HG03095 (cell line): ENCODE data around the gene SCAMP2.
"Not testable (repeated sequence)": the region's sequence is repeated elsewhere in the genome, so short reads cannot be mapped to it uniquely, and the experiment has no call there.

Experiments
- ATAC-seq: cut with Tn5 transposase; IDR thresholded peaks from one replicate; pipeline ENCODE4 v1.9.1; 2021; ENCODE audit warnings: moderate library complexity; ENCODE audit not compliant: unreplicated experiment

SCAMP2 gene

DNA sequence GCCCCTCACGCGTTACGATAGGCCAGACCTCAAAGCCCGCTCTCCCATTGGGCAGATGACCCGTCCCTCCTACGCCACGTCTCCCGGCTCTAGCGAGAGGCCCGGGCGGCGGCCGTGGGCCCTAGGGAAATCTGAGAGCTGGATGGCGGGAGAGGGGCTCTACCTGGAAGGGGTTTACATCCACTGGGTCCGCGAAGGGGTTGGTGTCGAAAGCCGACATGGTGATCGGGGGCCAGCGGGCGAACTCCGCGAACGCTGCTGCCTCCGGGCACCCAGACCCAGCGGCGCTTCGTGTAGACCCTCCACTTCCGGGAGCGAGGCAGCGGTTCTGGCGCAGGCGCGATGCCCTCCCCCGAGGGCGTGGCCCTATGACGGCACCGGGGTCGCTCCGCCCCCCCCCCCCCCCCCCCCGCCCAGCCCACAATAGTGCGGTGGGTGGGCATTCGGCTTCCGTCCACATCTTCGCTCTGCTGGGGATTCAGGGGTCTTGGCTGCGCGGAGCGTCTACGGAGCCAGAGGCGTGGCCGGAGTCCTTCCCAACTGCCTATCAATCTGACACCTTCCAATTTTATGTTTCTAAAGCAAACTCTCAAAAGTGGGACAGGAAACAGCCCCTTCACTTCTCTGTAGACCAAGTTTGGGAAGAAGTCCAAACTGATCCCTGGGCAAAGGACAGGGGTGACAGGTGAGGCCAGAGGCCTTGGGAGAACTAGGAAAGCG lies at the start of gene SCAMP2:
Gene SCAMP2 (minus strand): TSS at position 330 of the 720 bp plus-strand sequence. CDS start 110 bp downstream, at position 220.
- ATAC-seq, result peak; percentile 63

DNA sequence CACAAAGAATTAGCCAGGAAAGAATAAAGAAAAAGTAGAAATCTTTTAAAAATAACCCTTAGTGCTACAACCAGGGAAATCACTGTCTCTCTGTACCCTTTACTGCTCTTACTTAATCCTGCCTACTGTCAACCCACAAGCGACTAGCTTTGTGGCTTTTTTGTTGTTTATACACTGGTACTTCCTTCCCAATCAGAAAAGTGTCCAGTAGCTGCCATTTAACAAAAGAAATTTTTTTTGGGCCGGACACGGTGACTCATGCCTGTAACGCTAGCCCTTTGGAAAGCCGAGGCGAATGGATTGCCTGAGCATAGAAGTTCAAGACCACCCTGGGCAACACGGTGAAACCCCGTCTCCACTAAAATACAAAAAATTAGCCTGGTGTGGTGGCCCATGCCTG lies 47.3 kb upstream of the SCAMP2 start:
- no peak for ATAC-seq

GRCh38 chr15:74917676-74918075 lies 44.5 kb upstream of the SCAMP2 start:
- no peak for ATAC-seq

GRCh38 chr15:74913799-74914198 lies 40.6 kb upstream of the SCAMP2 start:
- not testable (repeated sequence) for ATAC-seq

DNA sequence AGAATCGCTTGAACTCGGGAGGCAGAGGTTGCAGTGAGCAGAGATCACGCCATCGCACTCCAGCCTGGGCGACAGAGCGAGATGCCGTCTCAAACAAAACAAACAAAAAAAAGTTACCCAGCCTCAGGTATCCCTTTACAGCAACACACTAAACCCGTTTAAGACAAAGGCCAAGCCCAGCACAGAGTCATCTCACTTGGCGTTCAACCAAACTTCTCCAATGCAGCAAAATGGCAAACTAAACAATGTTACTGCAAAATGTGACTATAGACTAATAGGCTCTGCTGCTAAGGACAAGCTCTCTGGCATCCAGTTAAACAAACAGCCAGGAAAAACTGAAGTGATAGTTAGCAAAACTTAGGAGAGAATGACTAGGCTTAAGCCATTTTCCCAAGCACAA lies 39.9 kb upstream of the SCAMP2 start:
- no peak for ATAC-seq

- ATAC-seq, result no peak
Measured at GRCh38 chr15:74908635-74909034, 35.5 kb upstream of the SCAMP2 start.

DNA sequence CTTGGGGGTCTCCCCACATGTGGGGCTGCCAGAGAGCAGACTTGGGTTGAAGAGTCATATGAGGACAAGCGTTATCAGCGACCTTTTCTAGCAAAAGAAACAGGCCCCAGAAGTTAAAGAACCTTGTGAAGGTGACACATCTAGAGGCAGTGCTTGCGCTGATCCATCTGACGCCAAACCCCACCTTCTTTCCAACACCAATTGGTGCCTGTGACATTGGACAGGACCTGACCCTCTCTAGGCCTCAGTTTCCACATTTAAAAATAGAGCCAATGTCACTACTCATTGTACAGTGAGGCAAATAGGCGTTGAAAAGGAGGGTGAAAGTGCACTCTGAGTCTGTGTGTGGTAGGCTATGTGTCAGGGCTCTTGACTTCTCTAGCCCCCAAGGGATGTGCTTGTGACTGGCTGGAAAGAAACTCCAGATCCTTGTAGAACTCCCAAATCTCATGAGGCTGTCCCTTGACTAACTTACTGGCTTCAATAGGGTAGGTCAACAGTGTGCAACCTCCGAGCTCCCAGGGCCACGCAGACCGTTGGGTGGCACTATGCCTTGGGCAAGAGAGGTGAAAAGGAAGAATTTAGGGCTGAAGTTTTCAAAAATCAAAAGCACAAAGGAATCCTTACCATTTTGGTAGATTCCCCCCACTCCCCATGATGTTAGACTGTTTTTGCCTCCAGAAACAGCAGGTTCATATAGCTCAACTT lies 34.2 kb upstream of the SCAMP2 start:
- ATAC-seq, result no peak

DNA sequence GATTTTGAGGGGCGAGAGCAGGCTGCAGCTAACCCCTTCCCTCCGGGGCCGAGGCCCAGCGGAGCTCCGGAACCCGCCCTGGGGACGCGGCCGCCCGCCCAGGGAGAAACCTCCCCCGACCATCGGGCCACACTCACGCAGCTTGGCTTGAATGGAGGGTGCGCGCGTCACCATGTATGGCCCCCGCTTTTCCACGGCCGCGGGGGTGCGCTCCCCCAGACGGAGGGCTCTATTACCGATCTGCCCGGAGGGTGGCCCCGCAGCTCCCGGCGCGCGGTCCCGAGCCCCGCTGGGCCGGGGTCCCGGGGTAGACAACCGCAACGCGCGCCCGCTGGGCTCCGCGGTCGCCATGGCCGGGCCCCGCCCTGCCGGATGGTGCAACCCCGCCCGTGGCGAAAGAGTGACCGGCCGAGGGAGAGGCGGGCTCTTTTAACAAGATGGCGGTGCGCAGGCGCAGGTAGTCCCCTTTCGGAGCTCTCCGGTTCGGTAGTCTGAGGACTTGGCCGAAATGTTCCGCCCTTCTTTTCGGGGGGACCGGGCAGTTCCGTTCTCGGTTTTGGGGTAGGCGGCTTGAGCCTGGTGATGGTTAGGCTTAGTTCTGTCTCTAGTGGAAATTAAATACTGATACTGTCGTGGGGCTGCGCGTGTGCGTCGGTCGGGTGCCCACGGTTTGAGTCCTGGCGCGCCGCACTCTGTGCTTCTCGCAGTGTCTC lies 33.4 kb upstream of the SCAMP2 start, which contains the start of gene FAM219B:
Gene FAM219B (minus strand): TSS at position 402 of the 713 bp plus-strand sequence. CDS start 51 bp downstream, at position 351.
- peak; percentile 78 for ATAC-seq

- peak; percentile 11 for ATAC-seq
Measured at GRCh38 chr15:74906067-74906449, 32.9 kb upstream of the SCAMP2 start.

DNA sequence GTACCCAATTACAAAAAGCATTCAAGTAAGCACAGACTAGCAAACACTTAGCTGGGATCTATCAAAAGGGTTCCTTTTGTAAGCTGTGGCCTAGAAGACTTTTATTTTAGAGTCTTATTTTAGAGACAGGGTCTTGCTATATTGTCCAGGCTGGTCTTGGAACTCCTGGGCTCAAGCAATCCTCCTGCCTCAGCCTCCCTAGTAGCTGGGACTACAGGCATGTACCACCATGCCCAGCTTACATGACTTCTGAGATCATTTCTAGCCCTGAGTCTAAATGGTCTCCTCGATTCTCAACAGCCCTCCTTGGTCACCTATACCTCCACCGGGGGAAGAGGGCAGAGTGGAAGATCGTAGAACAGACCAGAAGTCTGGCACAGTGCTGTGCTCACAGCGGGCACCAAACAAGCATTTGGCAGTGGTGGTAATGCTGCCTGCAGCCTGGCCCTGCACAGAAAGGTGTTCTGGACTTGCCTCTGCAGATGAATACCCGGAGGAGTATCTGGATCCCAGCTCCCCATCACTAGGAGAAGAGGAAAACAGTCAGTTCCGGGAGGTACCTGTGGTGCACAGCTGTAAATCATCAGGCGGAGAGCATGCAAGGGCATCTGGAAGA lies 31.1 kb upstream of the SCAMP2 start:
- ATAC-seq, result no peak

- no peak for ATAC-seq
Measured at GRCh38 chr15:74903676-74904075, 30.5 kb upstream of the SCAMP2 start.

- no peak for ATAC-seq
Measured at GRCh38 chr15:74902295-74903075, 29.3 kb upstream of the SCAMP2 start.

GRCh38 chr15:74901612-74902063 lies 28.5 kb upstream of the SCAMP2 start:
- ATAC-seq, result no peak

- no peak for ATAC-seq
Measured at GRCh38 chr15:74897300-74897701, 24.1 kb upstream of the SCAMP2 start.

DNA sequence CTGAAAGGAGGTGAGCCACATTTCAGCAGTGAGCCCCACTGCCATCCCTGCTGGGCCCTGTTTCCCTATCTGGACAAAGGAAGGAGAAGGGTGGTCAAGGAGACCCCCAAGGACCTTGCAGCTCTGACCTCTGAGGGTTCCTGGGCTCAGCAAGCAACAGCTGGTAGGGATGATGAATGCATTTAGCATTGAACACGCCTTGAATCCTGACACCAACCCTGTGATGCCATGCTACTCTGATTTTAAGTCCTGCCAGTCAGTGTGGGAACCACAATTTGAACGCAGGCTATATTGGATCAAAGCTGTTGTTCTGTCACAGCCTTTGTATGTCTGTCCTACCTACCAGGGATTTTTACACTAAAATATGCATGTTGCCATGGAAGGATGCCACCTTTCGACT lies 23.2 kb upstream of the SCAMP2 start:
- ATAC-seq, result no peak

GRCh38 chr15:74895830-74896229 lies 22.7 kb upstream of the SCAMP2 start:
- ATAC-seq, result no peak

DNA sequence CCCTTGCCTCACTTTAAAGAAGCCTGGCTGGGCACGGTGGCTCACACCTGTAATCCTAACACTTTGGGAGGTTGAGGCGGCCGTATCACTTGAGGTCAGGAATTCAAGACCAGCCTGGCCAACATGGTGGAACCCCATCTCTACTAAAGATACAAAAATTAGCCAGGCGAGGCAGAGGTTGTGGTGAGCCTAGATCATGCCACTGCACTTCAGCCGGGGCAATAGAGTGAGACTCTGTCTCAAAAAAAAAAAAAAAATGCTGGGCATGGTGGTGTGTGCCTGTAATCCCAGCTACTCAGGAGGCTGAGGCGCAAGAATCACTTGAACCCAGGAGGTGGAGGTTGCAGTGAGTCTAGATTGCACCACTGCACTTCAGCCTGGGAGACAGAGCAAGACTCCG lies 21.2 kb upstream of the SCAMP2 start:
- ATAC-seq, result not testable (repeated sequence)

GRCh38 chr15:74893627-74894026 lies 20.5 kb upstream of the SCAMP2 start:
- ATAC-seq, result no peak

GRCh38 chr15:74892931-74893330 lies 19.8 kb upstream of the SCAMP2 start:
- ATAC-seq, result no peak

GRCh38 chr15:74892313-74892712 lies 19.1 kb upstream of the SCAMP2 start:
- ATAC-seq, result no peak
